Fibroblast of lung (primary cell): ENCODE results near the gene PRAMEF25. TPM values are rescaled to one million over a fixed set of nuclear protein-coding genes. Genes with fewer than 3 reads are reported as not detected.
"Not testable (repeated sequence)": the region's sequence is repeated elsewhere in the genome, so short reads cannot be mapped to it uniquely, and the experiment has no call there.

Experiments used
- DNase-seq, 2 donors: peaks; one replicate each; pipeline versions ENCODE4 v3.0.0 to v3.0.0-alpha.2; 2010; ENCODE audit warnings: low read depth in 2 of 2
- H2AFZ ChIP-seq: 2 replicates; pipeline ENCODE4 v1.5.1; 2012; ENCODE audit warnings: low read length, control low read depth, inconsistent platforms
- H3K27ac ChIP-seq: 2 replicates; pipeline ENCODE4 v1.5.1; 2011; ENCODE audit warnings: low read length, control low read depth; ENCODE audit not compliant: insufficient read depth
- H3K27me3 ChIP-seq: 2 replicates; pipeline ENCODE4 v1.5.1; 2011; ENCODE audit warnings: mild to moderate bottlenecking, low read length; ENCODE audit not compliant: control insufficient read depth, insufficient read depth
- H3K36me3 ChIP-seq: 2 replicates; pipeline ENCODE4 v1.5.1; 2011; ENCODE audit warnings: low read length; ENCODE audit not compliant: control insufficient read depth, insufficient read depth
- H3K4me1 ChIP-seq: 2 replicates; pipeline ENCODE4 v1.5.1; 2011; ENCODE audit warnings: low read length; ENCODE audit not compliant: control insufficient read depth, insufficient read depth; ENCODE audit errors: extremely low read depth
- H3K4me2 ChIP-seq: 2 replicates; pipeline ENCODE4 v1.5.1; 2011; ENCODE audit warnings: low read length, control low read depth; ENCODE audit not compliant: insufficient read depth; ENCODE audit errors: extremely low read depth
- H3K4me3 ChIP-seq, 4 experiments: fragments of 200-600 bp in 1 of 4; sonication (generic) in 1 of 4; replicated peaks in 1 of 4; 2 replicates each; pipeline ENCODE4 v1.5.1; 2011 to 2016; ENCODE audit warnings: low read length in 4 of 4, low read depth in 3 of 4, mild to moderate bottlenecking in 3 of 4, control low read depth in 2 of 4, inconsistent platforms in 1 of 4, mixed read lengths in 1 of 4; ENCODE audit not compliant: insufficient read depth in 1 of 4; ENCODE audit errors: control extremely low read depth in 1 of 4
- H3K79me2 ChIP-seq: 2 replicates; pipeline ENCODE4 v1.5.1; 2012; ENCODE audit warnings: mild to moderate bottlenecking, low read length, inconsistent platforms; ENCODE audit not compliant: control insufficient read depth, insufficient read depth
- H3K9ac ChIP-seq: 2 replicates; pipeline ENCODE4 v1.5.1; 2011; ENCODE audit warnings: mild to moderate bottlenecking, low read length, control low read depth; ENCODE audit not compliant: insufficient read depth
- H3K9me3 ChIP-seq: 2 replicates; pipeline ENCODE4 v1.5.1; 2012; ENCODE audit warnings: low read depth, low read length; ENCODE audit not compliant: control insufficient read depth, insufficient read depth
- H4K20me1 ChIP-seq: 2 replicates; pipeline ENCODE4 v1.5.1; 2011; ENCODE audit warnings: low read length; ENCODE audit not compliant: control insufficient read depth, insufficient read depth; ENCODE audit errors: extremely low read depth
- polyA minus RNA-seq: library from RNA; depleted of rRNA, polyadenylated mRNA; stranded (reverse); fragments of >200 nt; gene quantifications from 2 replicates; pipeline ENCODE4 v1.2.3, GENCODE V29; 2011; ENCODE audit warnings: low replicate concordance
- polyA plus RNA-seq, 2 donors: library from polyadenylated mRNA; depleted of rRNA in 1 of 2; stranded (reverse) in 1 of 2; unstranded in 1 of 2; fragments of >200 nt; gene quantifications; 2 replicates each; pipeline ENCODE4 v1.2.1, GENCODE V29; 2011 to 2012; ENCODE audit warnings: missing spikeins in 1 of 2
- total RNA-seq: library from RNA; depleted of rRNA; stranded (reverse); fragments of >200 nt; gene quantifications from 2 replicates; pipeline ENCODE4 v1.2.1, GENCODE V29; 2014

PRAMEF25 gene
- not detected in 2 replicates for total RNA-seq
- not detected in 2 replicates for polyA plus RNA-seq
- polyA plus RNA-seq (2012), result not detected in 2 replicates
- not detected in 2 replicates for polyA minus RNA-seq

- H4K20me1 ChIP-seq, H3K27me3 ChIP-seq, H3K4me3 ChIP-seq, H3K27ac ChIP-seq, H3K4me2 ChIP-seq, H3K9ac ChIP-seq, H3K79me2 ChIP-seq, DNase-seq, H2AFZ ChIP-seq, H3K9me3 ChIP-seq, H3K4me1 ChIP-seq, H3K36me3 ChIP-seq: not testable (repeated sequence)
Measured at GRCh38 chr1:13070474-13070873, at the start of gene PRAMEF25. Gene PRAMEF25, plus strand, starts transcription at chr1:13070774. Its CDS starts 2,920 bp downstream, at chr1:13073694.

- not testable (repeated sequence) for H3K9ac ChIP-seq, H3K27ac ChIP-seq, H3K36me3 ChIP-seq, H3K79me2 ChIP-seq, H3K27me3 ChIP-seq, H2AFZ ChIP-seq, H3K4me3 ChIP-seq, H3K4me2 ChIP-seq, H4K20me1 ChIP-seq, H3K4me1 ChIP-seq, H3K9me3 ChIP-seq, DNase-seq
Measured at GRCh38 chr1:13056475-13056874, 14.1 kb upstream of the PRAMEF25 start, which contains the start of gene PRAMEF27. Gene PRAMEF27, minus strand, starts transcription at chr1:13056575. Its CDS starts 2,916 bp downstream, at chr1:13053659.

- H3K27ac ChIP-seq, H3K9me3 ChIP-seq, H3K4me1 ChIP-seq, H3K27me3 ChIP-seq, H4K20me1 ChIP-seq, H2AFZ ChIP-seq, H3K36me3 ChIP-seq, H3K9ac ChIP-seq, H3K79me2 ChIP-seq, DNase-seq, H3K4me2 ChIP-seq, H3K4me3 ChIP-seq: not testable (repeated sequence)
Measured at GRCh38 chr1:13116754-13117153, 46.2 kb downstream of the PRAMEF25 start, which contains the start of gene HNRNPCL2. Gene HNRNPCL2, minus strand, starts transcription at chr1:13116854. Its CDS starts 454 bp downstream, at chr1:13116400.

Other genes with a start within 250 kb of the PRAMEF25 start
- not detected in 2 replicates for gene PRAMEF11, start 239.4 kb upstream of the PRAMEF25 start, total RNA-seq
- not detected in 2 replicates for gene PRAMEF11, start 239.4 kb upstream of the PRAMEF25 start, polyA plus RNA-seq
- not detected in 2 replicates for gene HNRNPCL1, start 222.1 kb upstream of the PRAMEF25 start, total RNA-seq
- gene HNRNPCL1, start 222.1 kb upstream of the PRAMEF25 start, polyA plus RNA-seq, result not detected in 2 replicates
- not detected in 2 replicates for gene PRAMEF2, start 213.7 kb upstream of the PRAMEF25 start, total RNA-seq
- not detected in 2 replicates for gene PRAMEF2, start 213.7 kb upstream of the PRAMEF25 start, polyA plus RNA-seq
- gene PRAMEF4, start 184.6 kb upstream of the PRAMEF25 start, total RNA-seq, result not detected in 2 replicates
- not detected in 2 replicates for gene PRAMEF4, start 184.6 kb upstream of the PRAMEF25 start, polyA plus RNA-seq
- not detected in 2 replicates for gene PRAMEF10, start 172.5 kb upstream of the PRAMEF25 start, total RNA-seq
- gene PRAMEF10, start 172.5 kb upstream of the PRAMEF25 start, polyA plus RNA-seq, result not detected in 2 replicates
- not detected in 2 replicates for gene PRAMEF7, start 154.2 kb upstream of the PRAMEF25 start, total RNA-seq
- gene PRAMEF7, start 154.2 kb upstream of the PRAMEF25 start, polyA plus RNA-seq, result not detected in 2 replicates
- gene PRAMEF6, start 123.2 kb upstream of the PRAMEF25 start, total RNA-seq, result not detected in 2 replicates
- not detected in 2 replicates for gene PRAMEF6, start 123.2 kb upstream of the PRAMEF25 start, polyA plus RNA-seq
- not detected in 2 replicates for gene PRAMEF27, start 14.2 kb upstream of the PRAMEF25 start, total RNA-seq
- gene PRAMEF27, start 14.2 kb upstream of the PRAMEF25 start, polyA plus RNA-seq, result not detected in 2 replicates
- not detected in 2 replicates for gene HNRNPCL3, start 10.0 kb upstream of the PRAMEF25 start, total RNA-seq
- gene HNRNPCL3, start 10.0 kb upstream of the PRAMEF25 start, polyA plus RNA-seq, result not detected in 2 replicates
- gene HNRNPCL2, start 46.1 kb downstream of the PRAMEF25 start, total RNA-seq, result not detected in 2 replicates
- gene HNRNPCL2, start 46.1 kb downstream of the PRAMEF25 start, polyA plus RNA-seq, result not detected in 2 replicates
- not detected in 2 replicates for gene PRAMEF26, start 85.2 kb downstream of the PRAMEF25 start, total RNA-seq
- gene PRAMEF26, start 85.2 kb downstream of the PRAMEF25 start, polyA plus RNA-seq, result not detected in 2 replicates
- gene HNRNPCL4, start 94.9 kb downstream of the PRAMEF25 start, total RNA-seq, result not detected in 2 replicates
- gene HNRNPCL4, start 94.9 kb downstream of the PRAMEF25 start, polyA plus RNA-seq, result not detected in 2 replicates
- gene PRAMEF9, start 101.1 kb downstream of the PRAMEF25 start, total RNA-seq, result not detected in 2 replicates
- not detected in 2 replicates for gene PRAMEF9, start 101.1 kb downstream of the PRAMEF25 start, polyA plus RNA-seq
- not detected in 2 replicates for gene PRAMEF13, start 130.6 kb downstream of the PRAMEF25 start, total RNA-seq
- not detected in 2 replicates for gene PRAMEF13, start 130.6 kb downstream of the PRAMEF25 start, polyA plus RNA-seq
- gene PRAMEF18, start 155.4 kb downstream of the PRAMEF25 start, total RNA-seq, result not detected in 2 replicates
- gene PRAMEF18, start 155.4 kb downstream of the PRAMEF25 start, polyA plus RNA-seq, result not detected in 2 replicates
- gene PRAMEF5, start 183.4 kb downstream of the PRAMEF25 start, total RNA-seq, result not detected in 2 replicates
- not detected in 2 replicates for gene PRAMEF5, start 183.4 kb downstream of the PRAMEF25 start, polyA plus RNA-seq
- not detected in 2 replicates for gene PRAMEF8, start 214.4 kb downstream of the PRAMEF25 start, total RNA-seq
- not detected in 2 replicates for gene PRAMEF8, start 214.4 kb downstream of the PRAMEF25 start, polyA plus RNA-seq
- not detected in 2 replicates for gene PRAMEF33, start 232.8 kb downstream of the PRAMEF25 start, total RNA-seq
- gene PRAMEF33, start 232.8 kb downstream of the PRAMEF25 start, polyA plus RNA-seq, result not detected in 2 replicates
- not detected in 2 replicates for gene PRAMEF15, start 244.8 kb downstream of the PRAMEF25 start, total RNA-seq
- gene PRAMEF15, start 244.8 kb downstream of the PRAMEF25 start, polyA plus RNA-seq, result not detected in 2 replicates